ENCODE data around the gene IL13. TPM values are rescaled to one million over a fixed set of nuclear protein-coding genes. Genes with fewer than 3 reads are reported as not detected.

The IL13 gene
- total and polyA plus RNA-seq, 12 donors, result 0.01 to 0.51 TPM; not detected in 10

DNA sequence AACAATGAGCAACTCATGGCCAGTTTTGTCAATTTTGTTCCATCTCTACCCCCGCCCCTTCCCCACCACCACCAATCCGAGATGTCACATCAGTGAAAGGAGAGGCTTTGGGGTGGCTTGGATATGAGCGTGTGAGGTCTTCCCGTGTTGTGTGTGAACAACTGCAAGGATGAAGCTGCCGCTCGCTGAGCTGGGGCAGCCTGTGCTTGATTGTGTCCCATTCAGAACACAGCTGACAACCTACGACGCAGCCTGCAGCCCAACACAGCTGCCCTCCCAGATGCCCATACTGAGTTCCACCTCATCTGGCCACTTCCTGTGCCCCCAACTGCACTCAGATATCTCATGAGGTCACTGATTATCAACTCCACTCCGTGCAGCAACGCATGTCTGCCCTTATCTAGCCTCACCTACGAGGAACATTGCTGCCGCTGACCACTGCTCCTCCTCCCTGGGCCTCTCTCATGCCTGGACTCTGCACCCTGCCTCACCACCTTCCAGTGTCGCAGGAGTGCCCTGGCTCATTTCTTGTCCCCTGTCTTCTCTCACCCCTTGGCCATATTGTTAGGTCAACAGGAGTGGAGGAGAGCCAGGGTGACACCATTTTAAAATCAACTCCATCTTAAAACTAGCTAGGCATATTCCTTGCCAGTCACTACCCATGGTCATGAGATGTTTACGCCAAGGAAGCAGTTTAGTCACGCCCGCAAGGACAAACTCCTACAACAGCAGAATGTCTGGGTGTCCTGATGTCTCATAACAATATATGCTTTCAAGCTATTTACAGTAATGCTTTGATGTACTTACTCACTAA is 8.5 kb downstream of the IL13 start:
- Histone ChIP-seq H3K9me3 (no peaks in the 10 kb centered on the region), H3K27ac (no peak overlapping the region), H3K4me3 (no peak overlapping the region), H3K4me1 (peaks cover 0 to 11% (median 0%) of the 10 kb centered on the region in 9 donors), H3K27me3 (peaks cover 0 to 9% (median 0%) of the 10 kb centered on the region in 7 donors), H3K36me3 (no peaks in the 10 kb centered on the region)
- intact Hi-C loops (cut with DNase I), result no loop called here
- no peak for DNase-seq
- whole genome bisulfite sequencing, 2 donors, result 80 to 82% methylated on average over 16 of the region's 16 CpGs
- ATAC-seq, result no peak
- TF ChIP-seq, protein P1, sequence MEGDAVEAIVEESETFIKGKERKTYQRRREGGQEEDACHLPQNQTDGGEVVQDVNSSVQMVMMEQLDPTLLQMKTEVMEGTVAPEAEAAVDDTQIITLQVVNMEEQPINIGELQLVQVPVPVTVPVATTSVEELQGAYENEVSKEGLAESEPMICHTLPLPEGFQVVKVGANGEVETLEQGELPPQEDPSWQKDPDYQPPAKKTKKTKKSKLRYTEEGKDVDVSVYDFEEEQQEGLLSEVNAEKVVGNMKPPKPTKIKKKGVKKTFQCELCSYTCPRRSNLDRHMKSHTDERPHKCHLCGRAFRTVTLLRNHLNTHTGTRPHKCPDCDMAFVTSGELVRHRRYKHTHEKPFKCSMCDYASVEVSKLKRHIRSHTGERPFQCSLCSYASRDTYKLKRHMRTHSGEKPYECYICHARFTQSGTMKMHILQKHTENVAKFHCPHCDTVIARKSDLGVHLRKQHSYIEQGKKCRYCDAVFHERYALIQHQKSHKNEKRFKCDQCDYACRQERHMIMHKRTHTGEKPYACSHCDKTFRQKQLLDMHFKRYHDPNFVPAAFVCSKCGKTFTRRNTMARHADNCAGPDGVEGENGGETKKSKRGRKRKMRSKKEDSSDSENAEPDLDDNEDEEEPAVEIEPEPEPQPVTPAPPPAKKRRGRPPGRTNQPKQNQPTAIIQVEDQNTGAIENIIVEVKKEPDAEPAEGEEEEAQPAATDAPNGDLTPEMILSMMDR (IDR thresholded peaks at IDR 0.05), result no peak

DNA sequence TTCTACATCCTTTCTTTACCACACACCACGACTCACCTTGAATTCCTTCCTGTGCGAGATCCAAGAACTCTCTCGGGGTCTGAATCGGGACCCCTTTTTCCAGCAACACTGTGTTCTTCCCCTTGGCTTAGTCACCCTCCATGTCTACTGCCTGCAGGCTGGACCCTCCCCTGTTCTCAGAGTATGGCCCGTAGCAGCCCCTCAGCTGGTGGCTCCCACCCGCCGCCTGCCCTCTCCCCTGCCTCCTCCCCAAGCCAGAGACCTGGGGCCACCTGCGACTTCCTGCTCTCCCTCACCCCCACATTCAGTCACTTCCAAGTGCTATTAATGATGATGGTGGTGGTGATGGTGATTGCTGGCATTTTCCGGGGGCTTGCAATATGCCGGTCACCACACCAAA is 9.3 kb downstream of the IL13 start:
- DNase-seq, result no peak
- peaks cover 0 to 9% (median 0%) of the 10 kb centered on the region in 7 donors for H3K27me3 ChIP-seq
- H3K4me1 ChIP-seq, result peaks cover 0 to 11% (median 0%) of the 10 kb centered on the region in 9 donors
- no peak overlapping the region for H3K27ac ChIP-seq
- WGBS, 2 donors, result 87 to 93% methylated on average over 10 of the region's 10 CpGs
- no peak for ATAC-seq
- no peaks in the 10 kb centered on the region for H3K9me3 ChIP-seq
- H3K4me3 ChIP-seq, result no peak overlapping the region
- no peaks in the 10 kb centered on the region for H3K36me3 ChIP-seq
- intact Hi-C loops (cut with DNase I), result no loop called here
- TF ChIP-seq, protein P1 (IDR thresholded peaks at IDR 0.05), result no peak

DNA sequence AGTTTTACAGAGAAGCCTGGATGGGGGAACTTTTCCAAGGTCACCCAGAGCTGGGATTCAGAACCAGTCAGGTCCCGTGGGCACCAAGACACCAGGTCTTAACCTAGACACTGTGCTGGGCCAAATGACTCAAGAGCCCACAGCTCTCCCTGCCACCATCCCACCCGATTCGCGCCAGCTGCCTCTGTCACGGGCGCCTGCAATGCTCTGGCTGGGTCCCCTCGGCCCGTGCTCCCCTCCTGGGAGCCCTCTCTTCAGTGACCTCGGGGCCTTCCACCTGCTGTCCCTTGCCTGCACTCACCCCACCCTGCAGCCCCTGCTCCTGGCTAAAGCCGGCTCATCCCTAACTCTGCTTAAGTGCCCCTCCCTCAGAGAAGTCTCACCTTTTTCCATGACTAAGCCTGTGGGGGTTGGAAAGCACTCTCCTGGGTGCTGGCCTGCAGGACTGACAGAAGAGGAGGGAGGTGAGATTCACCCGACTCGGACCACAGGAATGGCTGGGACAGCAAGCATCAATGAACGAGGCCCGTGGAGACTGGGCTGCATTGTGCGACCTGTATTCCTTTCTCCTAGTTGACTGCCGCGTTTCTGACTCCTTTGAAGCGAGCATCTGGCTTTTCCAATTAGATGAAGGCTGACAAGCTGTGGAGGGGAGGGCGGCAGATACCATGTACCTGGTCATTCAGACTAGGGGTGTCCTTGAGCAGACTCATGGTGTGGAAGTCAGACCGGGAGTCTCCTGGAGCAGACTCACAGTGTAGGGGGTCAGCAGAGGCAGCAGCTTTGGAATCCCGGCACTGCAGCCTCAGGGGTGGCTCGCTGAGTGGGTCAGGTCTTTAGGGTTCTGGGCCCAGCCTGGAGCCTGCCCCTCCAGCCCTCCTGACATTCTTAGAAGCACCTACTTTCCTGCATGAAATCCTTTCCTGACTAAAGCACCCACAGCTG is 10.1 kb downstream of the IL13 start:
- intact Hi-C loops (cut with DNase I), result no loop called here
- no peaks in the 10 kb centered on the region for H3K9me3 ChIP-seq
- no peak overlapping the region for H3K27ac ChIP-seq
- ATAC-seq (no peak), DNase-seq (no peak)
- TF ChIP-seq, protein P1 (IDR thresholded peaks at IDR 0.05), result no peak
- peaks cover 0 to 11% (median 0%) of the 10 kb centered on the region in 9 donors for H3K4me1 ChIP-seq
- no peak overlapping the region for H3K4me3 ChIP-seq
- H3K27me3 ChIP-seq, result peaks cover 0 to 9% (median 0%) of the 10 kb centered on the region in 7 donors
- WGBS, 2 donors, result 76 to 80% methylated on average over 22 of the region's 22 CpGs
- H3K36me3 ChIP-seq, result no peaks in the 10 kb centered on the region

DNA sequence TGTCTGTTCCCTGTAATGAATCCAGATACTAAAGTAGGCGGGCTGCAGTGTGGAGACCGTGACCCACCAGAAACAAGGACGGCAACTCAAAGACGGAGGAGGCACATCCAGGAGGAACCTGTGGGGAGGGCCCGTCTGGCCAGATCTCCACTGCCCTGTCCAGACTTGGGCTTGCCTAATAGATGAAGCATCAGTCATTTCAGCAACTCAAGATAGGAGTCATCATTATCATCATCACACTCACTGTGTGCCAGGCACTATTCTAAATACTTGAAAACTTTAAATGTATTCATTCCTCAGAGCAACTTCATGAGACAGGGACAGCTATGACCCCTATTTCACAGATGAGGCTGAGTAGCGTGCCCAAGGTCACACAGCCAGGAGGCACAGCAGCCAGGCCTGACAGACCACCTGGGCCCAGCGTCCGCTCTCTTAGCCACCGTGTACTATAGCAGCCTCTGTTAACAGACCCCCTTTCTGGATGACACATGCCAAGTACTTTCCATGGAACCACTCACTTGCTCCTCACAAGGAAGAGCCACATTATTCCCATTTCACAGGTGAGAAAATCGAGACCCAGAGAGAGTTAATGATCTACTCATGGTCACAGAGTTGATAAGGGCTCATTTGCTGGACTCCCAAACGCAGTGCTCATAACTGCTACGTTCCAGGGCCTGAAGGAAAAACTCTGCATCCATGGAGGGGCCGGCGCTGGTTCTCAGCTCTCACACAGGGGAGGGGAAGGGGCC is 10.9 kb downstream of the IL13 start:
- intact Hi-C loops (cut with DNase I), result no loop called here
- TF ChIP-seq, protein P1 (IDR thresholded peaks at IDR 0.05), result no peak
- DNase-seq (no peak), ATAC-seq (no peak)
- Histone ChIP-seq H3K36me3 (no peaks in the 10 kb centered on the region), H3K4me3 (no peak overlapping the region), H3K27me3 (peaks cover 0 to 9% (median 0%) of the 10 kb centered on the region in 7 donors), H3K9me3 (no peaks in the 10 kb centered on the region), H3K4me1 (peaks cover 0 to 5% (median 0%) of the 10 kb centered on the region in 9 donors), H3K27ac (no peak overlapping the region)
- 81 to 95% methylated on average over 14 of the region's 14 CpGs for WGBS, 2 donors

All from heart right ventricle (tissue), 16 donors.